Thyroid gland (tissue), 4 donors: ENCODE measurements around the gene TMEM158. TPM values are rescaled to one million over a fixed set of nuclear protein-coding genes. Genes with fewer than 3 reads are reported as not detected.

Experiments
- DNase-seq, 2 donors: peaks; one replicate each; pipeline ENCODE4 v3.0.0-alpha.2; 2019
- H3K27ac ChIP-seq, 3 donors: fragments of 200-600 bp; sonication (generic); 1 replicate in 2 of 3; 2 replicates in 1 of 3; pipeline ENCODE4 v1.5.1; 2016 to 2019; ENCODE audit warnings: mild to moderate bottlenecking in 1 of 3, moderate library complexity in 1 of 3
- H3K27me3 ChIP-seq: fragments of 200-600 bp; sonication (generic); one replicate; pipeline ENCODE4 v1.5.1; 2019
- H3K36me3 ChIP-seq, 2 donors: fragments of 200-600 bp; sonication (generic); one replicate each; pipeline ENCODE4 v1.5.1; 2016 to 2019
- H3K4me1 ChIP-seq, 2 donors: fragments of 200-600 bp; sonication (generic); one replicate each; pipeline ENCODE4 v1.5.1; 2017 to 2019
- H3K4me3 ChIP-seq, 3 donors: fragments of 200-600 bp; sonication (generic); replicated peaks in 1 of 3; 1 replicate in 2 of 3; 2 replicates in 1 of 3; pipeline ENCODE4 v1.5.1; 2016; ENCODE audit warnings: mild to moderate bottlenecking in 1 of 3
- H3K9me3 ChIP-seq: fragments of 200-600 bp; sonication (generic); one replicate; pipeline ENCODE4 v1.5.1; 2017
- POLR2A ChIP-seq, 2 donors: fragments of 450-650 bp; IDR thresholded peaks; one replicate each; pipeline ENCODE4 v1.6.1; 2017; ENCODE audit warnings: antibody characterized with exemption in 2 of 2, mild to moderate bottlenecking in 2 of 2, moderate library complexity in 1 of 2
- WGBS, 2 donors: methylation state at CpG; one replicate each; pipeline ENCODE4 v1.1.5; 2017; 5-methylcytosine and 5-hydroxymethylcytosine counted together
- intact Hi-C: fragments of 100-400 bp; cut with DNase I; formaldehyde crosslinking; loops from one replicate; pipeline ENCODE4 v1.15.1; 2023
- total RNA-seq, 4 donors: library from RNA; depleted of rRNA; stranded (reverse); fragments of >200 nt; gene quantifications; one replicate each; pipeline ENCODE4 v1.2.3, GENCODE V29; 2016
- TF ChIP-seq, protein P1 (sequence below), 6 experiments: fragments of 200-600 bp in 3 of 6; fragments of 450-650 bp in 3 of 6; sonication (generic) in 3 of 6; IDR thresholded peaks; one replicate each; pipeline ENCODE4 v1.5.1; 2016 to 2019; ENCODE audit warnings: antibody characterized with exemption in 6 of 6, mild to moderate bottlenecking in 2 of 6, inconsistent platforms in 1 of 6, moderate library complexity in 1 of 6

TMEM158 gene
- total RNA-seq, 4 donors from 2014 or later, result 0.40 to 0.78 TPM; not detected in 2

DNA sequence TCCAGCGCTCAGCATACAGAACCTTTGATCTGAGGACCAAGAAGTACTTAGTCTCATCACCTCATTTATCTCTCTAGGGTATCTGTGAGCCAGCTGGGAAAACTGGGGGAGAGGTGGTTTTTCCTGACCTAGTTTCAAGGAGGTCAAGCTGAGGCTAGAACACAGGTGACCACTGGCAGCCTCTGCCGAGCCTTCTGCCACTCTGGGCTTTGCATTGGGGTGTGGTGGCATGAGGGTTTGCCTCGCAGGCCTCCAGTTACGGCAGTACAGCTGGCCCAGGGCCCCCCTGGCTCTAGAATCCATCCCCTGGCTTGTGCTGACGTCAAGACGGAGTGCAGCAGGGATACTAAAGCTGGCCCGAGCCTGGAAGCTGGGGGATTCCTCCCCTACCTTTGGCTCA, 45.2 kb downstream of the TMEM158 start:
- TF ChIP-seq, protein P1, sequence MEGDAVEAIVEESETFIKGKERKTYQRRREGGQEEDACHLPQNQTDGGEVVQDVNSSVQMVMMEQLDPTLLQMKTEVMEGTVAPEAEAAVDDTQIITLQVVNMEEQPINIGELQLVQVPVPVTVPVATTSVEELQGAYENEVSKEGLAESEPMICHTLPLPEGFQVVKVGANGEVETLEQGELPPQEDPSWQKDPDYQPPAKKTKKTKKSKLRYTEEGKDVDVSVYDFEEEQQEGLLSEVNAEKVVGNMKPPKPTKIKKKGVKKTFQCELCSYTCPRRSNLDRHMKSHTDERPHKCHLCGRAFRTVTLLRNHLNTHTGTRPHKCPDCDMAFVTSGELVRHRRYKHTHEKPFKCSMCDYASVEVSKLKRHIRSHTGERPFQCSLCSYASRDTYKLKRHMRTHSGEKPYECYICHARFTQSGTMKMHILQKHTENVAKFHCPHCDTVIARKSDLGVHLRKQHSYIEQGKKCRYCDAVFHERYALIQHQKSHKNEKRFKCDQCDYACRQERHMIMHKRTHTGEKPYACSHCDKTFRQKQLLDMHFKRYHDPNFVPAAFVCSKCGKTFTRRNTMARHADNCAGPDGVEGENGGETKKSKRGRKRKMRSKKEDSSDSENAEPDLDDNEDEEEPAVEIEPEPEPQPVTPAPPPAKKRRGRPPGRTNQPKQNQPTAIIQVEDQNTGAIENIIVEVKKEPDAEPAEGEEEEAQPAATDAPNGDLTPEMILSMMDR (IDR thresholded peaks at IDR 0.05), result no peak
- no peak for TF ChIP-seq POLR2A (IDR thresholded peaks at IDR 0.05)
- DNase-seq, result no peak
- intact Hi-C loops, result no loop called here
- Histone ChIP-seq H3K4me1 (peaks cover 36 to 51% of the 10 kb centered on the region in 2 donors), H3K9me3 (no peaks in the 10 kb centered on the region), H3K27me3 (no peaks in the 10 kb centered on the region), H3K4me3 (no peak overlapping the region), H3K36me3 (no peaks in the 10 kb centered on the region), H3K27ac (no peak overlapping the region)
- 46 to 87% methylated on average over 2 to 7 of the region's 7 CpGs for WGBS, 2 donors

GRCh38 chr3:45180051-45180450, 46.0 kb downstream of the TMEM158 start:
- 47 to 88% methylated on average over 6 of the region's 6 CpGs for WGBS, 2 donors
- intact Hi-C loops, result no loop called here
- no peaks in the 10 kb centered on the region for H3K9me3 ChIP-seq
- no peaks in the 10 kb centered on the region for H3K36me3 ChIP-seq
- peaks cover 36 to 48% of the 10 kb centered on the region in 2 donors for H3K4me1 ChIP-seq
- peak overlapping the region in 1 of 3 donors; percentile 87 for H3K27ac ChIP-seq
- peak; percentile 19 to 39 for DNase-seq
- TF ChIP-seq POLR2A (IDR thresholded peaks at IDR 0.05), result no peak
- TF ChIP-seq, protein P1 (IDR thresholded peaks at IDR 0.05), result no peak
- no peak overlapping the region for H3K4me3 ChIP-seq
- no peaks in the 10 kb centered on the region for H3K27me3 ChIP-seq

- H3K4me3 ChIP-seq, result no peak overlapping the region
- intact Hi-C loops, result no loop called here
- TF ChIP-seq POLR2A (IDR thresholded peaks at IDR 0.05), result no peak
- TF ChIP-seq, protein P1 (IDR thresholded peaks at IDR 0.05), result no peak
- WGBS, 2 donors, result 90% methylated on average over 3 of the region's 3 CpGs
- H3K9me3 ChIP-seq, result no peaks in the 10 kb centered on the region
- H3K36me3 ChIP-seq, result no peaks in the 10 kb centered on the region
- H3K27me3 ChIP-seq, result no peaks in the 10 kb centered on the region
- H3K27ac ChIP-seq, result peak overlapping the region; percentile 71 to 87 (median 82)
- DNase-seq, result peak; percentile 45 to 47
- H3K4me1 ChIP-seq, result peaks cover 36 to 42% of the 10 kb centered on the region in 2 donors
Observed at GRCh38 chr3:45179163-45179562, 46.9 kb downstream of the TMEM158 start.

DNA sequence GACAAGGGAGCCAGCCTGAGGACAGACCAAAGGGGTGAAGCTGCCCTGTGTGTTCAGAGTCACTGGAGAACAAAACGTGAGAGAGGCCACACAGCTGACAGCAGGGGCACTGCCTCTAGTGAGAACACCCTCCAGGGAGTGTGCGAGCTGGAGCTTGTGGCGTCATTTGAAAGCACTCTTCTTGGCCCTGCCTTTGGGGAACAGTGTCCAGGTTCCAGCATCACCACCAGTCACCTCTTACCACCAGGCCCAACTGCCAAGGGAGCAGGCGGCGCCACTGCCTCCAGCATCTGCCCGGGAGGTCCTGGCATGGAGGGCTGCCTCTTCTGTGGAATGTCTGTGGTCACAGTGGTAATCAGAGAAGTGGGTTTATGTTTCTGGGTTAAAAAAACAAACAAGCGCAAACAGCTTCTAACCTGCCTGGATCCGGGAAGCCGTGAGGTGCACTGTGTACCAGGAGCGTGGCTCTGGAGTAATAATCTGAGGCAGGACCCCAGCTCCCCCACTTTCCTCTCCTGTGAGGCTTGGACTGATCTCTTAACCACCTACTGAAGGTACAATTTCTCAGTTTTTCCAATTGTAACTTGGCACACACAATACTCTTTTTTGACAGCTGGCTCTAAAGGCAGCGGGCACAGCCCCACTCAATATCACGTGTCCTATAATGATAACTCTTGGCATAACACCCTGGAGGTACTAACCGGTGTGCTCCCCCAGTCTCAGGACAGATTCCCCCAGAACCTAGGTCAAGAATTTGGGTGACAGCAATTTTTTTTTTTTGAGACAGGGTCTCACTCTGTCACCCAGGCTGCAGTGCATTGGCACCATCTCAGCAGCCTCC, 47.7 kb downstream of the TMEM158 start:
- 20 to 37% methylated on average over 10 to 13 of the region's 13 CpGs for WGBS, 2 donors

More for the DNA sequence above, 47.7 kb downstream of the TMEM158 start:
- peaks cover 31 to 35% of the 10 kb centered on the region in 2 donors for H3K4me1 ChIP-seq
- peak overlapping the region; percentile 71 to 87 (median 82) for H3K27ac ChIP-seq
- H3K4me3 ChIP-seq, result no peak overlapping the region
- H3K27me3 ChIP-seq, result no peaks in the 10 kb centered on the region
- H3K9me3 ChIP-seq, result no peaks in the 10 kb centered on the region
- H3K36me3 ChIP-seq, result no peaks in the 10 kb centered on the region
- DNase-seq, result peak; percentile 96 to 97
- TF ChIP-seq, protein P1 (IDR thresholded peaks at IDR 0.05), result peak in 1 of 6 experiments; percentile 1
- peak in 1 of 2 donors; percentile 65 for TF ChIP-seq POLR2A (IDR thresholded peaks at IDR 0.05)
- intact Hi-C loops, result no loop called here
